HepG2 (cell line): ENCODE results near the gene PDILT. TPM values are rescaled to one million over a fixed set of nuclear protein-coding genes. Genes with fewer than 3 reads are reported as not detected.

Experiments used
- ARID2 ChIP-seq: sonication (generic); formaldehyde crosslinking; IDR thresholded peaks from 2 replicates; pipeline ENCODE4 v1.8.1; 2022; ENCODE audit warnings: mild to moderate bottlenecking, missing genetic modification reagents, borderline replicate concordance
- ATAD3A ChIP-seq: sonication (generic); formaldehyde crosslinking; IDR thresholded peaks from 2 replicates; pipeline ENCODE4 v1.4.0; 2020; ENCODE audit warnings: missing genetic modification reagents
- CCAR2 ChIP-seq: fragments of 200-400 bp; formaldehyde crosslinking; optimal IDR thresholded peaks from 2 replicates; pipeline ENCODE3; 2018; ENCODE audit warnings: low read depth, mild to moderate bottlenecking, low read length, moderate library complexity
- KDM3A ChIP-seq: IDR thresholded peaks from 2 replicates; pipeline ENCODE4 v1.6.1; 2018; ENCODE audit warnings: low read depth, missing compliant biosample characterization
- KLF13 ChIP-seq: sonication (generic); formaldehyde crosslinking; IDR thresholded peaks from 2 replicates; pipeline ENCODE4 v1.4.0; 2020; ENCODE audit warnings: mild to moderate bottlenecking, missing genetic modification reagents
- MZF1 ChIP-seq: sonication (generic); formaldehyde crosslinking; IDR thresholded peaks from 2 replicates; pipeline ENCODE4 v1.8.1; 2023; ENCODE audit warnings: mild to moderate bottlenecking, missing genetic modification reagents, borderline replicate concordance
- NR3C1 ChIP-seq: sonication (generic); formaldehyde crosslinking; IDR thresholded peaks from 2 replicates; pipeline ENCODE4 v1.4.0; 2020; ENCODE audit warnings: missing genetic modification reagents
- NRL ChIP-seq: sonication (generic); formaldehyde crosslinking; IDR thresholded peaks from 2 replicates; pipeline ENCODE4 v1.5.0; 2020; ENCODE audit warnings: missing genetic modification reagents, mild to moderate bottlenecking, moderate library complexity, borderline replicate concordance
- PBX2 ChIP-seq: IDR thresholded peaks from 2 replicates; pipeline ENCODE4 v1.6.1; 2016; ENCODE audit warnings: control low read depth
- PRMT3 ChIP-seq: sonication (generic); formaldehyde crosslinking; IDR thresholded peaks from 2 replicates; pipeline ENCODE4 v1.8.1; 2022; ENCODE audit warnings: low read depth, mild to moderate bottlenecking, moderate library complexity, missing genetic modification reagents, borderline replicate concordance
- REPIN1 ChIP-seq: sonication (generic); formaldehyde crosslinking; IDR thresholded peaks from 2 replicates; pipeline ENCODE4 v1.8.0; 2022; ENCODE audit warnings: missing genetic modification reagents, low read depth, mild to moderate bottlenecking, borderline replicate concordance
- RFX1 ChIP-seq: fragments of 450-650 bp; IDR thresholded peaks from 2 replicates; pipeline ENCODE4 v1.6.1; 2017
- SRSF1 ChIP-seq: fragments of 200-400 bp; formaldehyde crosslinking; optimal IDR thresholded peaks from 2 replicates; pipeline ENCODE3; 2017; ENCODE audit warnings: mild to moderate bottlenecking, low read depth, low read length, moderate library complexity
- SRSF9 ChIP-seq: fragments of 200-400 bp; formaldehyde crosslinking; IDR thresholded peaks from 2 replicates; pipeline ENCODE4 v1.6.1; 2018; ENCODE audit warnings: borderline replicate concordance, mild to moderate bottlenecking, low read depth, low read length; ENCODE audit not compliant: insufficient read depth, poor library complexity, severe bottlenecking
- TOPORS ChIP-seq: sonication (generic); formaldehyde crosslinking; IDR thresholded peaks from 2 replicates; pipeline ENCODE4 v1.8.0; 2023; ENCODE audit warnings: mild to moderate bottlenecking, missing genetic modification reagents
- ZBTB25 ChIP-seq: IDR thresholded peaks from 2 replicates; pipeline ENCODE4 v1.6.1; 2018; ENCODE audit warnings: missing genetic modification reagents
- ZFAT ChIP-seq: sonication (generic); formaldehyde crosslinking; conservative IDR thresholded peaks from 2 replicates; pipeline ENCODE4 v1.8.1; 2023; ENCODE audit warnings: missing genetic modification reagents, inconsistent platforms
- ZFP36L2 ChIP-seq: sonication (generic); formaldehyde crosslinking; IDR thresholded peaks from 2 replicates; pipeline ENCODE4 v1.4.0; 2020; ENCODE audit warnings: missing genetic modification reagents
- ZNF17 ChIP-seq: sonication (generic); formaldehyde crosslinking; IDR thresholded peaks from 2 replicates; pipeline ENCODE4 v1.5.0; 2020; ENCODE audit warnings: mild to moderate bottlenecking, missing genetic modification reagents
- ZNF350 ChIP-seq: sonication (generic); formaldehyde crosslinking; IDR thresholded peaks from 2 replicates; pipeline ENCODE4 v1.4.0; 2020; ENCODE audit warnings: mild to moderate bottlenecking, low read depth, missing genetic modification reagents, borderline replicate concordance
- ZNF354B ChIP-seq: sonication (generic); formaldehyde crosslinking; IDR thresholded peaks from 2 replicates; pipeline ENCODE4 v1.8.0; 2022; ENCODE audit warnings: mild to moderate bottlenecking, missing genetic modification reagents
- ZNF441 ChIP-seq: sonication (generic); formaldehyde crosslinking; IDR thresholded peaks from 2 replicates; pipeline ENCODE4 v1.7.0; 2021; ENCODE audit warnings: missing genetic modification reagents, borderline replicate concordance
- ZNF460 ChIP-seq: sonication (generic); formaldehyde crosslinking; IDR thresholded peaks from 2 replicates; pipeline ENCODE4 v1.5.1; 2020; ENCODE audit warnings: missing genetic modification reagents, mild to moderate bottlenecking, borderline replicate concordance
- ZNF562 ChIP-seq: sonication (generic); formaldehyde crosslinking; IDR thresholded peaks from 2 replicates; pipeline ENCODE4 v1.8.0; 2022; ENCODE audit warnings: missing genetic modification reagents, borderline replicate concordance
- ZNF678 ChIP-seq: sonication (generic); formaldehyde crosslinking; IDR thresholded peaks from 2 replicates; pipeline ENCODE4 v1.4.0; 2020; ENCODE audit warnings: mild to moderate bottlenecking, missing genetic modification reagents
- ZNF687 ChIP-seq: sonication (generic); formaldehyde crosslinking; IDR thresholded peaks from 2 replicates; pipeline ENCODE4 v1.5.1; 2020; ENCODE audit warnings: mild to moderate bottlenecking, missing genetic modification reagents, moderate library complexity
- ZNF703 ChIP-seq: sonication (generic); formaldehyde crosslinking; IDR thresholded peaks from 2 replicates; pipeline ENCODE4 v1.5.1; 2020; ENCODE audit warnings: missing genetic modification reagents, mild to moderate bottlenecking, moderate library complexity, borderline replicate concordance
- polyA plus RNA-seq, 8 experiments: library from polyadenylated mRNA; depleted of rRNA in 3 of 8; stranded (reverse) in 7 of 8; unstranded in 1 of 8; fragments of >200 nt; fragmentation: Illumina TruSeq in 4 of 8; extraction: Trizol in 4 of 8; gene quantifications; 2 replicates each; pipeline versions ENCODE4 v1.2.1 to v1.2.3, GENCODE V29; 2011 to 2016; ENCODE audit warnings: low read depth in 4 of 8, missing spikeins in 1 of 8, mixed read lengths in 1 of 8; ENCODE audit not compliant: insufficient read depth in 1 of 8
- total RNA-seq, 5 experiments: library from RNA; depleted of rRNA; stranded (reverse); fragments of >200 nt; fragmentation: Illumina TruSeq; extraction: Trizol; gene quantifications; 2 replicates each; pipeline ENCODE4 v1.2.3, GENCODE V29; 2016; ENCODE audit warnings: low read depth in 1 of 5

PDILT gene
- total and polyA plus RNA-seq, 2 of the 13 experiments (the other 11 are each of a cell fraction or from before 2014, with no cell fraction given), result not detected

GRCh38 chr16:20399185-20399584, 5.4 kb downstream of the PDILT start (continued):
- no peak for TF ChIP-seq RFX1
- no peak for TF ChIP-seq ZNF17 (CRISPR knock-in tag)
- no peak for TF ChIP-seq ZNF562 (CRISPR knock-in tag)
- TF ChIP-seq TOPORS (CRISPR knock-in tag), result no peak
- no peak for TF ChIP-seq ZNF350 (CRISPR knock-in tag)
- TF ChIP-seq CCAR2, result no peak
- TF ChIP-seq REPIN1, result no peak
- TF ChIP-seq ZFAT (CRISPR knock-in tag), result no peak
- TF ChIP-seq ZNF460 (CRISPR knock-in tag), result no peak
- TF ChIP-seq KLF13, result no peak
- no peak for TF ChIP-seq PRMT3 (CRISPR knock-in tag)
- peak; percentile 26 for TF ChIP-seq ZNF687 (CRISPR knock-in tag)
- TF ChIP-seq ZBTB25 (CRISPR knock-in tag), result no peak
- TF ChIP-seq ATAD3A (CRISPR knock-in tag), result no peak
- TF ChIP-seq ZFP36L2, result no peak
- no peak for TF ChIP-seq MZF1 (CRISPR knock-in tag)
- TF ChIP-seq ZNF678 (CRISPR knock-in tag), result no peak
- no peak for TF ChIP-seq ZNF441
- TF ChIP-seq PBX2 (CRISPR knock-in tag), result 0 out of 2 replicates have a peak, but pooled peaks have one; percentile 21
- no peak for TF ChIP-seq KDM3A (CRISPR knock-in tag)
- no peak for TF ChIP-seq NR3C1 (CRISPR knock-in tag)
- TF ChIP-seq ARID2 (CRISPR knock-in tag), result no peak
- 0 out of 2 replicates have a peak, but pooled peaks have one; percentile 25 for TF ChIP-seq NRL
- TF ChIP-seq SRSF9, result no peak
- TF ChIP-seq ZNF354B (CRISPR knock-in tag), result no peak
- no peak for TF ChIP-seq ZNF703 (CRISPR knock-in tag)
- no peak for TF ChIP-seq SRSF1
